ENCODE measurements around the gene INPP5A.

The INPP5A gene

DNA sequence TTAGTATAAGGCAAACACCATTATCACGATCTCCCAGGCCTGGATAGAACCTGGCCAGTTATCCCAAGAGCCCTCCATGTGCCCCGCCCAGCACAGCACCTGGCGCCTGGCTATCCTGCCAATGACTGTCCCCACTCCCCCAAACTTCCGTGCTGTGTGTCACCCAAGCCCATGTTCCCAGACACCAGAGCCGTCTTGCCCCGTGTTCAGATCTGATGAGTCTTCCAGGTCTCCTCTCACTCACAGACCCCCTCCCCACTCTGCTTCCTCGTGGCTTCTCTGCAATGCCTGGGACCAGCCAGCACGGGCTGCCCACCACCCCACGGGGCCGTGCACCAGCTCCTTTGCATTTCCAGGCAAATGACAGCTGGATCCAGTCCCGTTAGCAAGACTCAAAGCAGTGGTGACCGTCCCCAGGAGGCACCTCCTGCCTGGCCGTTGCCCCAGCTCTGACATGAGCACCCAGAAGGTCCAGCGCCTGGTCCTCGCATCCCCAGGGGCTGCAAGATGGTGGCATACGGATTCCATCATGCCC, 43.8 kb upstream of the INPP5A start:
- no peak overlapping the region for H3K4me3 ChIP-seq (ENCODE audit: low read length)
- DNase-seq (ENCODE audit: low read depth): no peak
- TF ChIP-seq, protein P1, sequence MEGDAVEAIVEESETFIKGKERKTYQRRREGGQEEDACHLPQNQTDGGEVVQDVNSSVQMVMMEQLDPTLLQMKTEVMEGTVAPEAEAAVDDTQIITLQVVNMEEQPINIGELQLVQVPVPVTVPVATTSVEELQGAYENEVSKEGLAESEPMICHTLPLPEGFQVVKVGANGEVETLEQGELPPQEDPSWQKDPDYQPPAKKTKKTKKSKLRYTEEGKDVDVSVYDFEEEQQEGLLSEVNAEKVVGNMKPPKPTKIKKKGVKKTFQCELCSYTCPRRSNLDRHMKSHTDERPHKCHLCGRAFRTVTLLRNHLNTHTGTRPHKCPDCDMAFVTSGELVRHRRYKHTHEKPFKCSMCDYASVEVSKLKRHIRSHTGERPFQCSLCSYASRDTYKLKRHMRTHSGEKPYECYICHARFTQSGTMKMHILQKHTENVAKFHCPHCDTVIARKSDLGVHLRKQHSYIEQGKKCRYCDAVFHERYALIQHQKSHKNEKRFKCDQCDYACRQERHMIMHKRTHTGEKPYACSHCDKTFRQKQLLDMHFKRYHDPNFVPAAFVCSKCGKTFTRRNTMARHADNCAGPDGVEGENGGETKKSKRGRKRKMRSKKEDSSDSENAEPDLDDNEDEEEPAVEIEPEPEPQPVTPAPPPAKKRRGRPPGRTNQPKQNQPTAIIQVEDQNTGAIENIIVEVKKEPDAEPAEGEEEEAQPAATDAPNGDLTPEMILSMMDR (conservative IDR thresholded peaks at IDR 0.05; ENCODE audit: low read depth, low read length): no peak

DNA sequence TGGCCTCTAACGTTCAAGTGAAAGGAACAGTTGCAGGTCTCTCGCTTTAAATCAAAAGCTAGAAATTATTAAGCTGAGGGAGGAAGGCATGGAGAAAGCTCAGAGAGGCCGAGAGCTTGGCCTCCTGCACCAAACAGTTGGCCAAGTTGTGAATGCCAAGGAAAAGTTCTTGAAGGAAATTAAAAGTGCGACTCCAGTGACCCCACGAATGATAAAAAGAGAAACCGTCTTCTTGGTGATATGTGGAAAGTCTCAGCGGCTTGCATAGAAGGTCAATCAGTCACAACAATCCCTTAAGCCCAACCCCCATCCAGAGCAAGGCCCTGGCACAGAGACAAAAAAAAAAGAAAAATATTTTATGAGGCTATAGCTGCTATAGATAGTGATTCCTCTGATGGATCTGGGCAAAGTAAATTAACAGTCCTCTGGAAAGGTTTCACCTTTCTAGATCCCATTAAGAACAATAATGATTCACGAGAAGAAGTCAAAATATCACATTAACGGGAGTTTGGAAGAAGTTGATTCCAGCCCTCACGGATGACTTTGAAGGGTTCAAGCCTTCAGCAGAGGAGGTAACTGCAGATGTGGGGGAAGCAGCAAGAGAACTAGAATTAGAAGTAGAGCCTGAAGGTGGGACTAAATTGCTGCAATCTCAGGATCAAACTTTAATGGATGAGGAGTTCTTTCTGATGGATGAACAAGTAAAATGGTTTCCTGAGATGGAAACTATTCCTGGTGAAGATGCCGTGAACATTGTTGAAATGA, 42.5 kb upstream of the INPP5A start:
- DNase-seq (ENCODE audit: low read depth): no peak
- TF ChIP-seq, protein P1 (conservative IDR thresholded peaks at IDR 0.05; ENCODE audit: low read depth, low read length): no peak
- no peak overlapping the region for H3K4me3 ChIP-seq (ENCODE audit: low read length)

- TF ChIP-seq, protein P1 (conservative IDR thresholded peaks at IDR 0.05; ENCODE audit: low read depth, low read length): no peak
- DNase-seq (ENCODE audit: low read depth): no peak
Observed at GRCh38 chr10:132496360-132497062, 41.1 kb upstream of the INPP5A start.

DNA sequence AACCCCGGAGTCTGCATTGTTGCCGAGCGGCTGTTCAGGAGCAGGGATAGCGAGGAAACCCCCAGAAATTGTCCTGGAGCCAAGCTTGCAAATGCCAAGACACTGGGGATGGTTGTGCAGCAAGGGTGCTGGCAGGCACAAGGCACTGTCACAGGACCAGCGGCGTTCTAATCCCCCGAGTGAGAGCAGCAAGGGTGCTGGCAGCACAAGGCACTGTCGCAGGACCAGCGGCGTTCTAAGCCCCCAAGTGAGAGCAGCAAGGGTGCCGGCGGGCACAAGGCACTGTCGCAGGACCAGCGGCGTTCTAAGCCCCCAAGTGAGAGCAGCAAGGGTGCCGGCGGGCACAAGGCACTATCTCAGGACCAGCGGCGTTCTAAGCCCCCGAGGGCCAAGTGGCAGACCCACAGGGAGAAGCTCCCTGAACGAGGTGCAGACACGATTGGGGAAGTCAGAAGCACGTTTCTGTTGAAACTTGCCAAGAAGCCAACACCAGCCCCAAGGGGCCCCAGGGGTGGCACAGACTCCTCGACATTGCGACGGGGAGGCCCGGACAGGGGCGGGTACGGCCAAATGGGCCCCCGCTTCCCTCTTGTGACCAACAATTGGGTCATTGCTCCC, 40.4 kb upstream of the INPP5A start:
- no peak overlapping the region for H3K4me3 ChIP-seq (ENCODE audit: low read length)
- DNase-seq (ENCODE audit: low read depth): no peak
- TF ChIP-seq, protein P1 (conservative IDR thresholded peaks at IDR 0.05; ENCODE audit: low read depth, low read length): no peak

More at GRCh38 chr10:132496360-132497062, 41.1 kb upstream of the INPP5A start:
- H3K4me3 ChIP-seq (ENCODE audit: low read length): no peak overlapping the region

DNA sequence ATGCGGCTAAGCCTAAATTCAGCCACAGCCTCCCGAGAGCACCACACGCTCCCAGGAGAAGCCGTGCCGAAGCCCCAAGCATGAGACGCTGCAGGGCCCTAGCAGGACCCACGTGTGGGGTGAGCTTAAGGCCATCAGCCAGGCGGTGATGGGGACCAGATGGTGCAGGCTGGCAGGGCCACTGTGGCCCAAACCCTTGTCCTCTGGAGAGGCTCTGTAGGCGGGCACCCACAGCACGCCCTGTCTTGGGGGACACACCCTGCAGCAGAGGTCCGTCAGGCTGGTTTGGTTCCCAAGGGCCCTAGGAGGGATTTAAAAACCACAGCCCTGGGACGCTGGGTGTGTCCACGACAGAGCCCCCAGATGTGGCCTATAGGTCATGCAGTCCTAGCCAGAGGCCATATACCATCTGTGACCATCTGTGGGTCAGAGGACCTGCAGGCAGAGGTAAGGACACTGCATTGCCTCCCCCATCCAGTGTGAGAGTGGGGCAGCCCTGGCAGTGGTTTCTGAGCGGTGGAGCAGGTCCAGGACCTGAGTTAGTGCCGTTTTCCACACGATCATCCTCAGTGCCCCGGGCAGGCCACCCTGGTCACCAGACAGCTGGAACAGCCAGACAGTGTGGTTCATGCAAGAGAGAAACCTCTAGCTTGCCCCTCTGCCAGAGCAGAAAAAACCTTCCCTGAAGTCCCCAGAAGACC, 39.6 kb upstream of the INPP5A start:
- TF ChIP-seq, protein P1 (conservative IDR thresholded peaks at IDR 0.05; ENCODE audit: low read depth, low read length): no peak
- DNase-seq (ENCODE audit: low read depth): no peak
- no peak overlapping the region for H3K4me3 ChIP-seq (ENCODE audit: low read length)

GRCh38 chr10:132498562-132499366, 38.8 kb upstream of the INPP5A start:
- DNase-seq (ENCODE audit: low read depth): no peak
- TF ChIP-seq, protein P1 (conservative IDR thresholded peaks at IDR 0.05; ENCODE audit: low read depth, low read length): no peak

More at GRCh38 chr10:132498562-132499366, 38.8 kb upstream of the INPP5A start:
- no peak overlapping the region for H3K4me3 ChIP-seq (ENCODE audit: low read length)
